ENCODE data around the gene AGAP6.
"Not testable (repeated sequence)": the region's sequence is repeated elsewhere in the genome, so short reads cannot be mapped to it uniquely, and the experiment has no call there.

The AGAP6 gene

GRCh38 chr10:50027195-50027594 is 39.0 kb downstream of the AGAP6 start:
- DNase-seq: no peak

GRCh38 chr10:50033481-50033880 is 45.3 kb downstream of the AGAP6 start:
- DNase-seq: no peak

GRCh38 chr10:50035337-50035736 is 47.1 kb downstream of the AGAP6 start:
- not testable (repeated sequence) for DNase-seq

- no peak for DNase-seq
Observed at GRCh38 chr10:50044941-50045664, 56.9 kb downstream of the AGAP6 start.

GRCh38 chr10:50046457-50046856 is 58.3 kb downstream of the AGAP6 start:
- not testable (repeated sequence) for DNase-seq

- not testable (repeated sequence) for DNase-seq
Observed at GRCh38 chr10:50047594-50047993, 59.4 kb downstream of the AGAP6 start.

- not testable (repeated sequence) for DNase-seq
Observed at GRCh38 chr10:50051995-50052660, 63.9 kb downstream of the AGAP6 start.

GRCh38 chr10:50052778-50053376 is 64.7 kb downstream of the AGAP6 start:
- not testable (repeated sequence) for DNase-seq

- not testable (repeated sequence) for DNase-seq
Observed at GRCh38 chr10:50055494-50056292, 67.5 kb downstream of the AGAP6 start.

GRCh38 chr10:50056654-50057053 is 68.4 kb downstream of the AGAP6 start:
- not testable (repeated sequence) for DNase-seq

GRCh38 chr10:50058727-50059126 is 70.5 kb downstream of the AGAP6 start:
- not testable (repeated sequence) for DNase-seq

- DNase-seq: not testable (repeated sequence)
Observed at GRCh38 chr10:50059946-50060345, 71.7 kb downstream of the AGAP6 start.

Measured in NCI-H1436 (cell line).